HG03139 (cell line): ENCODE results near the gene MYBBP1A.
A peak's percentile ranks its signal among the peaks of the same experiment; 100 is the strongest.

Source experiments
- ATAC-seq: cut with Tn5 transposase; IDR thresholded peaks from one replicate; pipeline ENCODE4 v1.9.1; 2021; ENCODE audit not compliant: unreplicated experiment

The MYBBP1A gene

DNA sequence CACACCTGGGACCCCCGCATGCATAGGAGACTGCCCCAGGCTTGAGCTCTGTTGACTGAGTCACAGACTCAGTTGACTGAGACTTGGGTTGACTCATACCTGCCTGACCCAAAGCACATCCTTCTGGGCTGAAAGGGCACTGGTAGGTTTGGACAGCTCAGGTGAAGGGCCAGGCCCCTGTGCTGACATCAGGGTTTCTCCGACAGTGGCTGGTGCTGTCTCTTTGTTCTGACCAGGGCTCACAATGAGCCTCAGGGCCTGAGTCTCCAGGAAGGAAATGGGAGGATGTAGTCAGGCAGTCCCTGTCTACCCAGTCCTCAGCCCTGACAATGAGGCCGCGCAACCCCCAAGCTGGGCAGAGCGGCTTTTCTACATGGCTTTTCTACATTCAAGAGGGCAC lies 50.0 kb downstream of the MYBBP1A start:
- no peak for ATAC-seq

- no peak for ATAC-seq
Measured at GRCh38 chr17:4504188-4504587, 51.0 kb downstream of the MYBBP1A start.

DNA sequence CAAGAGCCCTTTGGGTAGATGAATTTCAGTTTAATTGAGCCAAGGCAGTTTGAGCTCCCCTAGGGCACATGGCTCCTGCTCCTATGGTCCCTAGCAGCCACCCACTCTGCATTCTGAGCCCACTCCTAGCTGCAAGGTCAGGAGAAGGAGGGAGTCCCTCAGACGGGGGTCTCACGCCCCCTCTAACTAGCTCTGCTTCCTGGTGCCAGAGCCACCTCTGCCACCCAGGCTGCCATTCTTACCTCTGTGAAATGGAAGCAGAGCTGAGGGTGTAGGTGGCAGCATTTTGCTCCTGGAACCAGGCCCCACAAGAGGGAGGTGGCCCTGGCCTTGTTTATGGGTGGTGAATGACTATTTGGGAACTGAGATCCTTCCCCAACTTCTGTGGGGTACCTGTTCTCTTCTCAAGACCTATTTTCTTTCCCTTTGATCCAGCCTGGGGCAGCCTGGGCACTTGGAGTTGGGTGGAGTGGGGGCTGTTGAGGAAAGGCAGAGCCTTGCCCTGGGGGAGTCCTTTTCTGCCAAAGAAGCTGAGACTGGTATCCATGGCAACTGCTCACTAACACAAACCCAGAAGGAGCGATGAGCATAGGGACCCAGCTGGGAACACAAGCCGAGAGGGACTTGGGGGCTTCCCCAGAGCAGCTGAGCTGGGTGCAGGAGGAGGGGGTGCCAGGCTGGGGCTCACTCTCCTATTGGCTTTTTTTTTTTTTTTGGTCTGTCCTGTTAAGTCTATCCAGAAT lies 51.7 kb downstream of the MYBBP1A start:
- ATAC-seq = no peak

DNA sequence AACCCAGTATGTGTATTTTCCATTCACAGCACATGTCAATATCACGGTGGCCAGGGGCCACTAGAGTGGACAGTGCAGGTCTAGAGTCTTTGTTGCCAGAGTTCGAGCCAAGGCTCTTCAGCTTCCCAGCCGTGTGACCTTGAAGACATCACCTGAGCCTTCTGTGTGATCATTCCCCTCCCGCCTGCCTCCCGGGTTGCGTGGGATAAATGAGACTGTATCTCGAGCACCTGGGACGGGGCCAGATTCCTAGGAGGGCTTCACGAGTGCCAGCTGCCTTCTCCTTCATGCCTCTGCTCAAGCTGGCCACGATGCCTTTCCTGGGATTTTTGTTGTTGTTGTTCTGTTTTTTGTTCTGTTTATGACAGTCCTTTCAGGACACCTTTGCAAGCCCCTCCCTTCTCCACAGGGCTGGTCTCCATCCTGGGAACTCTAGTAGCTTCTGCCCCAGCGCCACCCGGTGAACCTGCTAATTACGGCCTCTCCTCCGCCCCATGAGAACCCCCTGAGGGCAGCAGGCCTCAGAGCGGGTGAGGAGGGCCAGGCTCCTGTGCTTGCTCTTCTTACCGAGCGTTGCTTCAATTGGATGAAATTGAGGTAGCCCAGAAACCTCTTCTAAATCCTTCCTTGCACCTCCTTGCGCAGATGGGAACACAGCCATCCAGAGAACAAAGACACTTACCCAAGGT lies 52.6 kb downstream of the MYBBP1A start:
- no peak for ATAC-seq

DNA sequence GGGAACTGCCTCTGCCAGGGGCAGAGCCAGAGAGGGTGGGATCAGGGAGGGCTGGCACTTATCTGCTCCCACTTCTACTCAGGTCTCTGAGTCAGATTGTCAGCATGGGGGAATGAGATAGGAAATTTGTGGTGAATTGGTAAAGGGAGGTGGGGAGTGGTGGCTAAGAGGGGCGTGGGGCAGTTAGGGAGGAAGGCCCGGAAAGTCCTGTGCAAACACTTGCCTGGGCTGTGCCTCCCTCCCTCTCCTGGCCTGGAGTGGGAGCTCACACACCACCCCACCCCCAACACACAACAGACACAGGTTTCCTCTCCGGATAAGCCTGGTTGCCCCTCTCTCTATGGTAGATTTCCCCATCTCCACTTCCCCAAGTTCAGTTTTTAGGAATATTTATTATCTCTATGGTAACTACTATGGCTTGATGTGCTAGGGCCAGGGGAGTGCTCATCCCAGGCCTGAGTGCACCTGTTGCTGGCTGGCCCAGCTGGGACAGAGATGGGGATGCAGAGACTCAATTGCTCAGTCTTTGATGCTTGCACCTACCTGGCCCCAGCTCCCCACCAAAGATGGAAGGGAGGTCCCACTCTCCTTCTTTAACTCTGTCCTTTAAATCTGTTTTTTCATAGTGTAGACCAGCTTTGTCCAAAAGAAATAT lies 53.8 kb downstream of the MYBBP1A start:
- ATAC-seq = no peak

GRCh38 chr17:4500191-4500571 lies 55.0 kb downstream of the MYBBP1A start:
- ATAC-seq = no peak

GRCh38 chr17:4499431-4500190 lies 55.6 kb downstream of the MYBBP1A start:
- ATAC-seq = no peak

- peak; percentile 58 for ATAC-seq
Measured at GRCh38 chr17:4498461-4499397, 56.5 kb downstream of the MYBBP1A start, which contains the start of gene SPNS2. Gene SPNS2, plus strand, starts transcription at chr17:4498881. Its CDS starts 167 bp downstream, at chr17:4499048.

- no peak for ATAC-seq
Measured at GRCh38 chr17:4497101-4497824, 57.9 kb downstream of the MYBBP1A start.

GRCh38 chr17:4492721-4493561 lies 62.2 kb downstream of the MYBBP1A start:
- no peak for ATAC-seq

DNA sequence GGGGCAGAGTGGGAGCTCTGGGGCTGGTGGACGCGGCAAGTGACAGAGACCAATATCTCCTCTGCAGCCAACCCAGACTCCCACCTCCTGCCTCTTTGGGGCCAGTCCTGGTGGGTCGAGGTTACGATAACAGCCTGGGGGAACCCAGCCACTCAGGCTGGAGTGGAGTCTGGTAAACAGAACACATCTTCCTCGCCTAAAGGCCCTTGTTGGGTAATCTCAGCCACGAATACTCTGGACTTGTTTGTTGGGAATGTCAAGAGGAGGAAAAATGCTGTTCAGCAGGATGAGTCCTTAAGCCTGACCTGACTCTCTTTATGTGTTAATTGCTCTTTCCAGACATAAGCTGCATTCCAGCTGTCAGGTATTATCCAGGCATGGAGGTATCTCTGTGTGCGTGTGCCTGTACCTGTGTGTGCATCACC lies 64.5 kb downstream of the MYBBP1A start:
- no peak for ATAC-seq

DNA sequence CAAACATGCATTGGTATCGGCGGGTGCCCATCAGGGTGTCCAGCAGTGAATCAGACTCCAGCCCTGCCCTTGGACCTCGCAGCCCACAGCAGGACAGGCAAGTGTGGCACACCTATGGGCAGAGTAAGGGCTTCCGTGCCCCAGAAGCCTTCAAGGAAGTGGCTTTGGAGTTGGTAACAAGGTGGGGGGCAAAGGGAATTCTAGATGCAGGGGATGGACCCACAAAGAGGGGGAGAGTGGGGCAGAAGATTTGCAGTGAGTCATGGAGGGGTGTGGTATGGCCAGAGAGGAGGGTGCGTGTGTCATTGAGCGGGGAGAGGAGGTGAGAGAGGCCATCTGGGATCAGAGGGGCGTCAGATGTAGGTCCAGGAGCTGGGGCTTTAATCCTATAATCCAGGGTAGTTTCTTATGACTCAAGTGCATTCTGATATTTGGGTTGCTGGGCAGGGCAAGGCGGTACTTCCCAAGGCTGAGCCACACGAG lies 65.0 kb downstream of the MYBBP1A start:
- no peak for ATAC-seq

- no peak for ATAC-seq
Measured at GRCh38 chr17:4488989-4489595, 66.1 kb downstream of the MYBBP1A start.
